NOMO-1 treated with DMSO at 0.1 percent for 48 hours (cell line): ENCODE results near the gene SPATA31D1.

Experiments
- DNase-seq: peaks from one replicate; lab custom pipeline; 2025; ENCODE audit not compliant: unreplicated experiment; lab: John Stamatoyannopoulos, UW

SPATA31D1 gene

DNA sequence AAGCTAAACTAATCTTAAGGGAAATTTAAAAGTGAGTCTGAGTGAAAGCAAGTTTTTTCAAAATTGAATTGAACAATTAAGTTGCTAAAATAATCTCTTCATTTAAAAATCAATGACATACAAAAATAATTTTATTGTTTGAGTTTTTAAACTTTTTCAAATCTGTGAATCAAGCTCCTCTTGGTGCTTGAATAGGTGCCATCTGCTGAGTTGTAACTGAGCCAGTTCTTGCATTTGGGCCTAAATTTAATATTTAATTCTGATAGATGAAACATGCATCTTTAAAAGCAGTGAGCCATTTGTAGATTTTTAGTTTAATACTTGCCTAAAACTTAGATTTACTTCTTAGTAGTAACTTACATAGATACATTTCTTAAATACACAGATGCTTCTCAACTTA is 31.8 kb downstream of the SPATA31D1 start:
- no peak for DNase-seq

DNA sequence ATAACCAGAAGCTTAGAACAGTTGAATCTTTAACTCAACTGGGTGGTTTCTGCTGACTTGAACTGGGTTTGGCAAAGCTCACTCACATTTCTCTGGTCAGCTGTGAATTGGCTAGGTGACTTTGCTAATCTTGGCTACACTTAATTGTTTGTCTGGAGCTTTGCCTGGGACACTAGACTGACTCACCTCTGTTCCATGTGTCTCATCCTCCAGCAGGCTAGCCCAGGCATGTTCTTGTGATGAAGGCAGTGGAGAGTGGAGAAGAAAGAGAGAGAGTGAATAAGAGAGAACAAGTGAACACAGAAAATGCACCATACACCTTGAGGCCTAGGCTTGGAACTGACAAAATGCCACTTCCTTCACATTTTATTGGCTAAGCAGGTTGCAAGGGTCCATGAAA is 32.6 kb downstream of the SPATA31D1 start:
- DNase-seq = no peak

DNA sequence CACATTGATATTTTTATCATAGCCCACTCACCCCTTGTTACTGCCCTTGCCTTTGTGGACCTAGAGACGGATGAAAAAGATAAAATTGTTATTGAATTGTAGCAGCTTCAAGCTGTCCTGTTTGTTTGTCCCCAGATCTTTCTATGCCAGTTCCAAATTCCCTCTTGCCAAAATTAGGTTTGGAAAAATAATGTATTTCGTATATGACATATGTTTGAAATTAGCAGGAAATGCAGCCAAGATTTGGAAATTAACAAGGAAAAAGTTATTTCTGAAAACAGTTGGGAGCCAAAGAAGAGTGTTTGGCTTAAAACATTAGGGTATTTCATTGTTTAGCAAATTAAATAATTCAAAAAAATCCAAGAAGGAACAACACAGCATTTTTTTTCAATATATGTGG is 33.5 kb downstream of the SPATA31D1 start:
- no peak for DNase-seq

DNA sequence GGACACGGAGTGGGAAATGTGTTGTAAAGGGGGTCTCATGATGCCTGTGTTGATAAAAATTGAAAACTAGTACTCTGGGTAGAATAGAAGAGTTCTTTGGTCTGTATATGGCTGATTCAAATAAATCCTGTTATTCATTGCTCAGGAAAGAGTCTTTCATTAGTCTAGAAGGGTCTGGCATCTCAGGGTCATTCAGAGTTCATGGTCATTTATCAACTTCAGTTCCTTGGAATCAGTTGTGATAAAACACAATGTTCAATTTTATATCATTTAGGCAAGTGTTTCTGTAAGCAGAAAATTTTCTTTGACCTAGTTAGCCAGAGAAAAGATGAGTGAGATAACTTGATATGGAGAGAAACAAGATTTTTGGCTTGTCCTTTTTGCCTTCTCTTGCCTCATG is 36.3 kb downstream of the SPATA31D1 start:
- no peak for DNase-seq

DNA sequence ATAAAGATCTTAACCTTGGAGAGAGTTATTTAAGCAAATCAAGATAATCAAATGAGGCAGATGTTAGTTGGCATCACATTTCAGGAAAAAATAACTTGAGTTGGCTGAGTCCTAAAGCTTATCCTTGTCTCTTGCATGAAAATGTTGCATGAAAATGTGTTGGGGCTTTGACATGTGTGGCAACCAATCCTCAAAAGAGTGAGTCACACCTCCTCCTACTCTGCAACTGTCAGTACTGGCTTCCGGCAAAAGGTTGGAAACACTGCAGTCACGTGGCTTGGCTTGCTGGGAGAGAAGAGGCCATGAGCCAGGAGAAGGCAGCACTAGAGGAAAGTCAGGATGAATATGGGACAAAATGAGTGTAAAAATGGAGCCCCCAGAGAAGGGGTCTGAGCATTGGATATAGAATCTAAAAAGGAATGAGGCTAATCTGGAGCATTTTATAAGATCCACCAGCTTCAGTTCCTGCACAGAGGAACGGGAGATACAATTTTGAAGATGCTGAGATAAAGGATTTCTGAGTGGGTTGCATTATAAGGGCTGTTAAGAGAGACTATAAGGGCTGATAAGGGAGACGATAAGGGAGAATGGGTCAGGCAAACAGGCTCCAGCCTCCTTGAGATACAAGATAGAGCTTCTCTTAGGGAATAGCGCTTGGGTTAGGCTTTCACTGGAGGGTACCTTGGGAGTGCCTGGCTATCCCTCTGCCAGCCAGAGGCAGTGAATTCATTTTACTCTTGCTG is 43.1 kb downstream of the SPATA31D1 start:
- no peak for DNase-seq

DNA sequence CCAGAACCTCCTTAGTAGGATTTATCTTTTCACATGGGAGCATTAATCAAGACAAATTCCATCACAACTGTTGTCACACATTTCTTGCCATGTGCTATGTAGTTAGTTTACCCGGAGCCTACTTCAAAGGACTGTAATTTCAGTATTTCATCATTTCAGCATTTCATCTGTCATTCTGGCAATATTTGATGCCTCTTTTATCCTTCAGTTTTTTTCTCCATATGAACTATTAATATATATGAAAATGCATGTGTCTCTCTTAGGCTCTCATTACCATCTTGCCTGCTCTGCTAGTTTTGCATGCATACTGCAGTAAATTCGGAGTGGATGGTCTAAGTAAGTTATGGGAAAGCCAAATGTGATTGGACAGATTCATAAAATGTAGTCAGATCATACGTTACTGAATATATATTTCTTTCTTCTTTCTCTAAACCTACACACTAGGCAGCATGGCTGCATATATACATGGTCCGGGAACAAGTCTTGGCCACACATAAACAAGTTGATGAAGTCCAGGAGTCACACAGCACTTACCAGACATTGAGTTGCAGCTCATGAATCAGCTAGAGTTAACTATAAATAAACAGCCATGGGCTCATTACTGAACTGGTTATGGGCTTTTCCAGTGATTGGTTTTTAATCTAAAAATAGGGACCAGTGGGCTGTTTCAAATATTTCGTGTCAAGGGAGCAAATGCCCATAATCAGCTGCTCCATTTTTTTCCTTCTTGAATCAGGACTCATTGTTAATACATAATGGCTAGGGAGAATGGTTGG is 46.6 kb downstream of the SPATA31D1 start:
- DNase-seq = no peak

DNA sequence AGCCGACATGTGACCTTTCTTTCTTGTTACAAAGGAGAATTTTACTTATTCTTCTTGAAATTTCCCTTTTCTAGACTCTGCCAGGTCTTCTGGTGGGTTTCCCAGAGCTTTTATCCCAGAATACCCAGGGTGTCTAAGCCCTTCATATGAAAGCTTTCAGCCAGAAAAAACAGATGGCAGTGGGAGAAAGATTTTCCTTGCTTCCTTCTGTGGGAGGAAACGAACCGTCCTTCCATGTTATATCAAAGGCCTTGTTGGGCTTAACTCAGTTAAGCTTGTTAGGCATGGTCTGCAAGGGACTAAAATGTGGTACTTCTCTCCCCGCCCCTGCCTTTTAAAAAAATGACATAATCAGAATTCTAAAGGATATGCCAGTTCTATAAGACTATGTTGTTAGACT is 47.5 kb downstream of the SPATA31D1 start:
- DNase-seq = no peak

DNA sequence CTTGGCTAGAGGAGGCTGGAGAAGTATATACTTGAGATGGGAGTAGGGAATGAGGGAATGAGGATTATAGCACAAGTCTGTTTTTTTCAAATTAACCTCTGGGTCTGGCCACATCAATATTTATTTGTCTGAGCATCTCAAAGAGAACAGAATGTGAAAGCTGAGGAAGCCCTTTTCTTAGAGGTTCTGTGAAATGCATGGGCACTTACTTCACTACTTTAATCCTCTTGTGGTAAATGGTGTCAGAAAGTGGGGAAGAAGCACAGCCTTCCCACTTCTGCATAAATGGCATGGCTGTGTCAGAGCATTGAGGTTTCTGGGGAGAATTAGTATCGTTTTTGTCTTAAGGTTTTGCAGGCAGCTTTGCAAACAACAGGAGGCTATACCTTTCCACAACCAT is 48.6 kb downstream of the SPATA31D1 start:
- no peak for DNase-seq

DNA sequence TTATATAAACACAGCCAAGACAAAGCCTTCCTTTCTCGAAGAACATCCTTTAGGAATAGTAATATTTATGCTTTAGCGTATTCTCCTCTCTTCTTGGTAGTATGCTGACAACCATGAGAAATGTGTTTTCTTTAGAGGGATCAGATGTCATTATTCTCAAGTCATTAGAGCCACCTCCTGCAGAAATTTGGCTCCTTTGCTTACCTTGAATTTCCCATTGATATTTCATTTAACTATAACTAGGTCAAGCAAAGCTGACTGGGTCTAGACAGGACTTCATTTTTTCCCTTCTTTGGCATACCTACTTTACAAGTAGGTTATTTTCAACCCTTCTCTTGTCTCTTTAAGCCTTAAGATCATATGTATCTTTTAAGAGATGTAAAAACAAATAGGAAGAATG is 50.3 kb downstream of the SPATA31D1 start:
- no peak for DNase-seq
